ENCODE results near the gene MYH9. TPM values are rescaled to one million over a fixed set of nuclear protein-coding genes. Genes with fewer than 3 reads are reported as not detected.
A peak's percentile ranks its signal among the peaks of the same experiment; 100 is the strongest.

Gene MYH9
- total and polyA plus RNA-seq, 4 donors = 184 to 667 (median 332) TPM

- Histone ChIP-seq H3K27ac (ENCODE audit: low read depth in 1 of 2, low read length in 1 of 2) (peak overlapping the region; percentile 91 to 97), H3K36me3 (ENCODE audit: control insufficient read depth in 4 of 4, insufficient read depth in 4 of 4, low read length in 4 of 4) (peaks cover 21 to 74% (median 54%) of the 10 kb centered on the region in 4 donors), H3K4me1 (ENCODE audit: control insufficient read depth in 5 of 5, insufficient read depth in 5 of 5, low read length in 5 of 5) (peaks cover 21 to 49% (median 28%) of the 10 kb centered on the region in 5 donors), H3K27me3 (ENCODE audit: control insufficient read depth in 3 of 3, insufficient read depth in 3 of 3, low read length in 2 of 3) (no peaks in the 10 kb centered on the region), H3K9ac (ENCODE audit: insufficient read depth in 1 of 2, low read length in 2 of 2) (peak overlapping the region; percentile 30 to 77), H3K4me3 (no peak overlapping the region), H3K9me3 (ENCODE audit: control insufficient read depth in 4 of 4, insufficient read depth in 3 of 4, low read length in 3 of 4) (no peaks in the 10 kb centered on the region)
- no peak for ATAC-seq (ENCODE audit: insufficient read depth, low FRiP score)
- no peak for TF ChIP-seq CTCF (IDR thresholded peaks at IDR 0.05; ENCODE audit: control extremely low read depth, extremely low read depth)
- no peak for DNase-seq
- 61 to 78% methylated on average over 11 of the region's 11 CpGs for WGBS, 2 donors
Measured at GRCh38 chr22:36324414-36324813, 63.4 kb downstream of the MYH9 start.

- no peak for TF ChIP-seq CTCF (IDR thresholded peaks at IDR 0.05; ENCODE audit: control extremely low read depth, extremely low read depth)
- H3K9ac ChIP-seq (ENCODE audit: insufficient read depth in 1 of 2, low read length in 2 of 2) = no peak overlapping the region
- 51 to 78% methylated on average over 21 of the region's 21 CpGs for WGBS, 2 donors
- peak overlapping the region; percentile 91 to 97 for H3K27ac ChIP-seq (ENCODE audit: low read depth in 1 of 2, low read length in 1 of 2)
- H3K4me3 ChIP-seq = no peak overlapping the region
- H3K4me1 ChIP-seq (ENCODE audit: control insufficient read depth in 5 of 5, insufficient read depth in 5 of 5, low read length in 5 of 5) = peaks cover 18 to 44% (median 28%) of the 10 kb centered on the region in 5 donors
- peaks cover 21 to 78% (median 56%) of the 10 kb centered on the region in 4 donors for H3K36me3 ChIP-seq (ENCODE audit: control insufficient read depth in 4 of 4, insufficient read depth in 4 of 4, low read length in 4 of 4)
- ATAC-seq (ENCODE audit: insufficient read depth, low FRiP score) (no peak), DNase-seq (no peak)
- no peaks in the 10 kb centered on the region for H3K27me3 ChIP-seq (ENCODE audit: control insufficient read depth in 3 of 3, insufficient read depth in 3 of 3, low read length in 2 of 3)
- H3K9me3 ChIP-seq (ENCODE audit: control insufficient read depth in 4 of 4, insufficient read depth in 3 of 4, low read length in 3 of 4) = no peaks in the 10 kb centered on the region
Measured at GRCh38 chr22:36323855-36324331, 63.9 kb downstream of the MYH9 start.

GRCh38 chr22:36323182-36323854 is 64.4 kb downstream of the MYH9 start:
- no peak for TF ChIP-seq CTCF (IDR thresholded peaks at IDR 0.05; ENCODE audit: control extremely low read depth, extremely low read depth)
- Histone ChIP-seq H3K27ac (ENCODE audit: low read depth in 1 of 2, low read length in 1 of 2) (peak overlapping the region; percentile 91 to 97), H3K9me3 (ENCODE audit: control insufficient read depth in 4 of 4, insufficient read depth in 3 of 4, low read length in 3 of 4) (no peaks in the 10 kb centered on the region), H3K9ac (ENCODE audit: insufficient read depth in 1 of 2, low read length in 2 of 2) (no peak overlapping the region), H3K4me1 (ENCODE audit: control insufficient read depth in 5 of 5, insufficient read depth in 5 of 5, low read length in 5 of 5) (peaks cover 13 to 39% (median 28%) of the 10 kb centered on the region in 5 donors), H3K4me3 (no peak overlapping the region), H3K27me3 (ENCODE audit: control insufficient read depth in 3 of 3, insufficient read depth in 3 of 3, low read length in 2 of 3) (no peaks in the 10 kb centered on the region), H3K36me3 (ENCODE audit: control insufficient read depth in 4 of 4, insufficient read depth in 4 of 4, low read length in 4 of 4) (peaks cover 21 to 79% (median 53%) of the 10 kb centered on the region in 4 donors)
- peak; percentile 65 to 86 (median 82) for DNase-seq
- peak; percentile 49 for ATAC-seq (ENCODE audit: insufficient read depth, low FRiP score)
- WGBS, 2 donors = 53 to 66% methylated on average over 14 of the region's 14 CpGs

All from lung (tissue), 12 donors.